ENCODE measurements around the gene VAMP2.
A peak's percentile ranks its signal among the peaks of the same experiment; 100 is the strongest.

The VAMP2 gene

GRCh38 chr17:8123695-8124349 is 38.9 kb downstream of the VAMP2 start, which contains the start of gene HES7:
Gene HES7, minus strand, starts transcription at chr17:8124106. Its CDS starts 22 bp downstream, at chr17:8124084.
- TF ChIP-seq CTCF (IDR thresholded peaks at IDR 0.05; ENCODE audit: insufficient read depth, low read depth, low read length, missing control alignments) = no peak
- H3K4me3 ChIP-seq (ENCODE audit: low read depth, low read length) = peak within 1 kb of the TSS; percentile 77
- DNase-seq (ENCODE audit: low read depth) = no peak

GRCh38 chr17:8122924-8123694 is 39.6 kb downstream of the VAMP2 start:
- H3K4me3 ChIP-seq (ENCODE audit: low read depth, low read length) = peak overlapping the region; percentile 77
- no peak for TF ChIP-seq CTCF (IDR thresholded peaks at IDR 0.05; ENCODE audit: insufficient read depth, low read depth, low read length, missing control alignments)
- DNase-seq (ENCODE audit: low read depth) = peak; percentile 64

- H3K4me3 ChIP-seq (ENCODE audit: low read depth, low read length) = peak overlapping the region; percentile 77
- TF ChIP-seq CTCF (IDR thresholded peaks at IDR 0.05; ENCODE audit: insufficient read depth, low read depth, low read length, missing control alignments) = no peak
- peak; percentile 18 for DNase-seq (ENCODE audit: low read depth)
Measured at GRCh38 chr17:8122422-8122923, 40.3 kb downstream of the VAMP2 start.

GRCh38 chr17:8121681-8122421 is 40.9 kb downstream of the VAMP2 start:
- H3K4me3 ChIP-seq (ENCODE audit: low read depth, low read length) = peak overlapping the region; percentile 77
- DNase-seq (ENCODE audit: low read depth) = peak; percentile 86
- TF ChIP-seq CTCF (IDR thresholded peaks at IDR 0.05; ENCODE audit: insufficient read depth, low read depth, low read length, missing control alignments) = peak; percentile 77

- H3K4me3 ChIP-seq (ENCODE audit: low read depth, low read length) = peak overlapping the region; percentile 77
- no peak for DNase-seq (ENCODE audit: low read depth)
- TF ChIP-seq CTCF (IDR thresholded peaks at IDR 0.05; ENCODE audit: insufficient read depth, low read depth, low read length, missing control alignments) = no peak
Measured at GRCh38 chr17:8121407-8121680, 41.4 kb downstream of the VAMP2 start.

- peak overlapping the region; percentile 77 for H3K4me3 ChIP-seq (ENCODE audit: low read depth, low read length)
- DNase-seq (ENCODE audit: low read depth) = peak; percentile 91
- TF ChIP-seq CTCF (IDR thresholded peaks at IDR 0.05; ENCODE audit: insufficient read depth, low read depth, low read length, missing control alignments) = peak; percentile 35
Measured at GRCh38 chr17:8120520-8121406, 42.0 kb downstream of the VAMP2 start.

All from GM12865 (cell line).